NT2/D1 (cell line): ENCODE data around the gene GUCY1A2.

Source experiments
- YY1 ChIP-seq: IDR thresholded peaks from 2 replicates; pipeline ENCODE4 v1.6.1; 2011; ENCODE audit not compliant: insufficient read length, insufficient read depth
- ZNF274 ChIP-seq: IDR thresholded peaks from 2 replicates; pipeline ENCODE4 v1.6.1; 2011; ENCODE audit warnings: mild to moderate bottlenecking, low read depth, low read length

DNA sequence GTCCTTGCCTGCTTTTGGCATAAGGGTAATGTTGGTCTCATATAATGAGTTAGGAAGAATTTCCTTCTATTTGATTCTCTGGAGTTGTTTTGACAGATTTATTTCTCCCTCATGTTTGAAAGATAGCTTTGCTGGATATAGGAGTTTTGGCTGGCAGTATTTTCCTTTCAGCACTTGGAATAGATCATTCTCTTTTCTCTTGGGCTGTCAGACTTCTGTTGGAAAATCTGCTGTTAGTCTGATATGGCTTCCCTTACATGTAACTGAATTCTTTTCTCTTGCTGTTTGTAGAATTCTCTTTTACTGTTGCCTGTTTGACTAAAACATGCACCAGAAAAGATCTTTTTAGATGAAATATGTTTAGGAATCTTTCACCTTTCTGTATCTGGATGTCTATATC, 165.5 kb downstream of the GUCY1A2 start:
- no peak for TF ChIP-seq YY1
- TF ChIP-seq ZNF274 = no peak
